Measurements from ENCODE around the gene EEF1B2. TPM values are rescaled to one million over a fixed set of nuclear protein-coding genes. Genes with fewer than 3 reads are reported as not detected.
A peak's percentile ranks its signal among the peaks of the same experiment; 100 is the strongest.
"Not testable (repeated sequence)": the region's sequence is repeated elsewhere in the genome, so short reads cannot be mapped to it uniquely, and the experiment has no call there.

EEF1B2 gene
- total RNA-seq (2014; rRNA removed; shearing (Covaris generic)) = 180 and 188 TPM in 2 replicates

DNA sequence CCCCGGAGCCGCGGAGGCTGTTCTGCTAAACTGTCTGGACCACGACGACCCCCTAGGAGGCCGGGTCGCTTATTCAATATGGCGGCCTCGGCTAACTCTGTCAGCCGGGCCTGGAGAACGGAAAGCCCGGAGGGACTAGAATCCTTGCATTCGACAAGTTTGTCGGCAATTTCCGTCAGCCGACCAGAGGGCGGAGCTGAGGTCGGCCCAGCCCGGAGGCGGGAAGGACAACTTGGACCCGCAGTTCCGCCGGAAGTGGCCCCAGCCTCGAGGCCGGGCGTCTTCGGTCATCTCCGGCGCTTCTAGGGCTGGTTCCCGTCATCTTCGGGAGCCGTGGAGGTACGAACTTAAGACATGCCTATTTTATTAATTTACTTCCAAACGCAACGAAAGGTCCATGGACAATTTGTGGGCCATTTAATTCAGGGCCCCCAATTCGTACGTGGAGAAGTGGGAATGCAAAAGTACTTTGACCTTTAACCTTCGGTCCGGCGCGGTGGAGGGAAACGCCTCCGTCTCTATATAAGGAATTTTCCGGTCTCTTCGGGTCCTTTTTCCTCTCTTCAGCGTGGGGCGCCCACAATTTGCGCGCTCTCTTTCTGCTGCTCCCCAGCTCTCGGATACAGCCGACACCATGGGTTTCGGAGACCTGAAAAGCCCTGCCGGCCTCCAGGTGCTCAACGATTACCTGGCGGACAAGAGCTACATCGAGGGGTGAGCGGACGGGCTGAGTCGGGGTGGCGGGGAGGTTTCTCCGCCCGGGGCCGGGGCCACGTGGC, at the start of gene EEF1B2, which contains the start of gene NDUFS1:
Gene EEF1B2, plus strand, starts transcription at position 550 of the 779 bp plus-strand sequence. Its CDS starts 85 bp downstream, at position 635.
Gene NDUFS1, minus strand, starts transcription at position 99 of the 779 bp plus-strand sequence. CDS start 5,766 bp downstream, outside the sequence.
- peak; percentile 97 for DNase-seq (ENCODE audit: low read depth)

- peak; percentile 3 for DNase-seq (ENCODE audit: low read depth)
These were observed 47.6 kb upstream of the EEF1B2 start for GRCh38 chr2:206112108-206112507.

DNA sequence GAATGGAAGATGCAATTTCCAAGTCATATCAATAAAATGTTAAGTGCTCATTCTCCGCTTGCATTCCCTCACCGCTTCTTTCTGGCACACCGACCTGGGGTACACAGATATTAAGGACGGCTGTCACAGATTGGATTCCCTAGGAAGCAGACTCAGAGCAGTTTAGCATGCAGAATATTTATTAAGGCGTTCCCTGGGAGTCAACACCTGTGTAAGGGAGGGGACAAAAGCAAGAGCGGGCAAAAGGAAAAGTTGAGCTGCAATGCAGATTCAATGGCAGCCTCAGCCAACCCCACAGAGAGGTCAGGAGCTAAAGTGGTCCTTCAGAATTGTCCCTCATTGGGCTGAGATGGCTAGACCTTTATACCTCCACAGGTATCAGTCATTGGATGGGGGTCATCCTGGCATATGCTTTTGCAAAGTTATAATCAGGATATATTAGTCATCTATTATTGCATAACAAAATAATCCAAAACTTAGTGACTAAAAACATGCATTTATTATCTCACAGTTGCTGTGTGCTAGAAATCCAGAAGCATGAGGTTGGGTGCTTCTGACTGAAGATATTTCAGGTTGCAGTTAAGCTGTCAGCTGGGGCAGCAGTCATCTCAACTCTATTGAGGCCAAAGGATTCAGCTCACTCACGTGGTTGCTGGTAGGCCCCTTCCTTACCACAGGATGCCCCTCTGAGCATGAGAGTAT, 46.7 kb upstream of the EEF1B2 start:
- no peak for DNase-seq (ENCODE audit: low read depth)

DNA sequence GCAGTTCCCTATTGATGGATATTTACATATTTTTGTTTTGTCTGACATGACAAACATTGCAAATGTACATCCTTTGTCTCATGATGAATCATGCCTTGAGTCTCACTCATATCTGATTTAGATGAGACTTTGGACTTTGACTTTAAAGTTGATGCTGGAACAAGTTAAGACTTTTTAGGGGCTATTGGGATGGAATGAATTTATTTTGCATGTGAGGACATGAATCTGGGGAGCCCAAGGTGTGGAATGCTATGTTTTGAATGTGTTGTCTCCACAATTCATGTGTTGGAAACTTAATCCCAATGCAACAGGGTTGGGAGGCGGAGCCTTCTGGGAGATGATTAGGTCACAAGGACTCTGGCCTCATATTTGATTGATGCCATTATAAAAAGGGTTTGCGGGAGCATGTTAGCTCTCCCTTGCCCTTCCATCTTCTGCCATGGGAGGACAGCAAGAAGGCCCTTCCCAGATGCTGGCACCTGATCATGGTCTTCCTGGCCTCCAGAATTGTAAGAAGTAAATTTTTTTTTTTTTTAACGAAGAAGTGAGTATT, 44.6 kb upstream of the EEF1B2 start:
- no peak for DNase-seq (ENCODE audit: low read depth)

- no peak for DNase-seq (ENCODE audit: low read depth)
These were observed 43.4 kb upstream of the EEF1B2 start for GRCh38 chr2:206116278-206116677.

DNA sequence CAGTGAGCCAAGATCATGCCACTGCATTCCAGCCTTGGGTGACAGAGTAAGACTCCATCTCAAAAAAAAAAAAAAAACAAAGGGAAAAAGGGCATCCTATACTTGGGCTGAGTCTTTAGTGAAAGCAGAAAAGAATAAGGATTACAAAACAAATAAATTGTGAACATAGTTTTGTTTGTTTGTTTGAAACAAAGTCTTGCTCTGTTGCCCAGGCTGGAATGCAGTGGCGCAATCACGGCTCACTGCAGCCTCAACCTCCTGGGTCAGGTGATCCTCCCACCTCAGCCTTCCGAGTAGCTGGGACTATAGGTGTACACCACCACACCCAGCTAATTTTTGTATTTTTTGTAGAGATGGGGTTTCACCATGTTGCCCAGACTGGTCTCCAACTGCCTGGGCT, 37.1 kb upstream of the EEF1B2 start:
- DNase-seq (ENCODE audit: low read depth) = not testable (repeated sequence)

- no peak for DNase-seq (ENCODE audit: low read depth)
These were observed 33.8 kb upstream of the EEF1B2 start for GRCh38 chr2:206125901-206126300.

DNA sequence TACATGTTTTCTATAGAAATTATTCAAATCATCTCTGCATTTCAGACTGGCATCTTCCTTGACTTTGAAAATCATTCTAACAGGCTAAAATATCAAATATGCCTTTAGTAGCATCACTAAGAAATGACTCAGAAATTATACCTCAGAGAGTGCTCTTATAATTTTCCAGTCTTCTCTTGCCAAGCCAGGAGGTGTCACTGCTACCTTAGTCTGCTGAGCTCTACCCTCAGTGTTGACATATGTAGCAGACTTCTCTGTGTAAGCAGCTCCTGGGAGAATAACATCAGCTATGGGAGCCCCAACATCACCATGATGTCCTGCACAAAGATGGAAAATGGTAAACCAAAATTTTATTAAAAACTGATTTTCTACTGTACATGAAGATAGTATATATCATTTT, 32.0 kb upstream of the EEF1B2 start:
- DNase-seq (ENCODE audit: low read depth) = peak; percentile 26

DNA sequence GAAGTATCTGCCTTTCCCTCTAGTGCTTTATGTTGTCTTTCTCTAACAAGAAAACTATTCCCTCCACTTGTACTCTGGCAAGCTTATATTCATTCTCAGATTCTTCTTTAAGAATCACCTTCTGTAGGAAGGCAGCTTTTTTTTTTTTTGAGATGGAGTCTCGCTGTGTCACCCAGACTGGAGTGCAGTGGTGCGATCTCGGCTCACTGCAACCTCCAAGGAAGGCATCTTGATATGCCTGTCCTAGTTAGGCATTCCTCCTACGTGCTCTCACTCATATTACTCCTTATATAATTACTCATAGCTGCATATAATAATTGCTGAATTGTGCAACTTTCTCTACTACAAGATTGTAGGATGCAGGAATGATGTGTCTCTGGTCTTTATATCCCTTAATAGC, 16.2 kb upstream of the EEF1B2 start:
- no peak for DNase-seq (ENCODE audit: low read depth)

DNA sequence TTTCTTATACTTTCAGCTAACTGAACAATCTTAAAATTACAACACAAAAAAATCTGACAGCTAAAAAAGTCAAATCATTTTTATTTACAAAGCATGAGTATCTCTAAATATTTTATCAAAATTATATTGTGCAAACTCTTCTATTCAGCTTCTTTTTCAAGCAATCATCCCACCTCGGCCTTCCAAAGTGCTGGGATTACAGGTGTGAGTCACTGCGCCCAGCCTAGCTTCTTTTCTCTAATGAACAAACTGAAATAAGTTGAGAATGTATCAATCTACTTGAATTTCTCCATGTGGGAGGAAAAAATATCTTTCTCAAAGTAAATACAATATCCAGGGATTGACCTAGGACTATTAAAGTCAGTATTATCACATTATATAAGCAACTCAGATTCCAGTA, 15.3 kb upstream of the EEF1B2 start:
- DNase-seq (ENCODE audit: low read depth) = no peak

- no peak for DNase-seq (ENCODE audit: low read depth)
These were observed 14.0 kb upstream of the EEF1B2 start for GRCh38 chr2:206145665-206146064.

DNA sequence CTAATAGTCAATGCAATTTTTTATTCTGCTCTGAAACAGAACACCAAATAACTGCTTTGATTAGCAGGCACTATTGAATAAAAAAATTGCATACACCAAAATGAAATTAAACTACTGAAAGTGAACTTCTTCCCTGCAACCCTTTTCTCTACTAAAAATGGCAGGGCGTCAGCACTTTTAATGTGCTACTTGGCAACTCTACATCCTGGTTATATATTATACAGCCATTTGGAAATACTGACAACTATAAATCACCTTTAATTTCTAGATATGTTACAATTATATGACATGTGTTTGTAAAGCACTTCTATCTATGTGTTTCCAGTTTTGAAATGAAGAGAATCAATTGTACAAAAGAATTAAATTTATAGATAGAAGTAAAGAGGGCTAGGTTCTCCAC, 10.4 kb upstream of the EEF1B2 start:
- no peak for DNase-seq (ENCODE audit: low read depth)

GRCh38 chr2:206150168-206150567, 9.5 kb upstream of the EEF1B2 start:
- no peak for DNase-seq (ENCODE audit: low read depth)

GRCh38 chr2:206150631-206151030, 9.1 kb upstream of the EEF1B2 start:
- no peak for DNase-seq (ENCODE audit: low read depth)

- DNase-seq (ENCODE audit: low read depth) = peak; percentile 12
These were observed 5.5 kb upstream of the EEF1B2 start for GRCh38 chr2:206154197-206154596.

DNA sequence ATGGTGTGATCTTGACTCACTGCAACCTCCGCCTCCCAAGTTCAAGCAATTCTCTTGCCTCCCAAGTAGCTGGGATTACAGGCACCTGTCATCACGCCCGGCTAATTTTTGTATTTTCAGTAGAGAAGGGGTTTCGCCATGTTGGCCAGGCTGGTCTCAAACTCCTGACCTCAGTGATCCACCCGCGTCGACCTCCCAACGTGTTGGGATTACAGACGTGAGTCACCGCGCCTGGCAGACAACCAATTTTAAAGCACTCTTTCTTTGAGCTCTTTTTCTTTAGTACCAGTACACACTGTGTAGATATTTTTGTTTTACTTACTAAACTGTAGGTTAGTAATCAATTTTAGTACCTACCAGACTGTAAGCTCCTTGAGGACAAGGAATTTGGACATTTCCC, 2.7 kb upstream of the EEF1B2 start:
- DNase-seq (ENCODE audit: low read depth) = not testable (repeated sequence)

- peak; percentile 44 for DNase-seq (ENCODE audit: low read depth)
These were observed 941 bp upstream of the EEF1B2 start for GRCh38 chr2:206158563-206159345.

GRCh38 chr2:206160125-206160806, 571 bp downstream of the EEF1B2 start:
- no peak for DNase-seq (ENCODE audit: low read depth)

DNA sequence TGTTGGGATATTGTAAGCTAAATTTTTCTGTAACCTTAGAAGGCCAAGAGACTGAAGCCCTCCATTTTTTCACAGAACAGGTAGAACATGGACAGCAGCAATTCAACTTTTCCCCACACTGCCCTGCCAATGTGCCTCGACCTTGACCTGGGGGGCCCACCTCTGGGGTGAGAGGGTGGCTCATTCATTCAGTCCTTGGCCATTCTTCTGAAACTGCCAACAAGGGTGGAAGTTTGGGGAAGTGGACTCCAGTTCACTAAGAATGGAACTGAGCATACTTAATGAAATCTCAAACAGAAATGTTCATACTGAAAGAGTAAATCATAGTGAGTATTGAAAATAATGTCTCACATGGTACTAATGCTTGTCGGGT, 1.1 kb downstream of the EEF1B2 start:
- DNase-seq (ENCODE audit: low read depth) = no peak

DNA sequence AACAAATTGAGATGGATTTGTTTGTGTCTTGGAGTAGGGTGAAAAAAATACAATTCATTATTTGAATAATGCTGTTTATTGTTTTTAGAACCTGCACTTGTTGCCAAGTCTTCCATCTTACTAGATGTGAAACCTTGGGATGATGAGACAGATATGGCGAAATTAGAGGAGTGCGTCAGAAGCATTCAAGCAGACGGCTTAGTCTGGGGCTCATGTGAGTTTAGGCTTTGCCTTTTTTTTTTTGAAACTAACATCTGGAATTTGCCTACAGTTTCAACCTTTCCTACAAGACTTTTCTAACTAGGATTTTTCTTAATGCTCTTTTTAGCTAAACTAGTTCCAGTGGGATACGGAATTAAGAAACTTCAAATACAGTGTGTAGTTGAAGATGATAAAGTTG, 2.7 kb downstream of the EEF1B2 start:
- DNase-seq (ENCODE audit: low read depth) = not testable (repeated sequence)

- peak; percentile 10 for DNase-seq (ENCODE audit: low read depth)
These were observed 3.7 kb downstream of the EEF1B2 start for GRCh38 chr2:206163251-206163880.
